Lung microvascular endothelial cell (primary cell): ENCODE measurements around the gene PIP5KL1. TPM values are rescaled to one million over a fixed set of nuclear protein-coding genes. Genes with fewer than 3 reads are reported as not detected.
A peak's percentile ranks its signal among the peaks of the same experiment; 100 is the strongest.

ENCODE experiments used
- DNase-seq, 2 donors: peaks; one replicate each; pipeline versions ENCODE4 v3.0.0 to v3.0.0-alpha.2; 2010; ENCODE audit warnings: low read depth in 2 of 2
- total RNA-seq: library from RNA; depleted of rRNA; stranded (reverse); fragments of >200 nt; gene quantifications from 2 replicates; pipeline ENCODE4 v1.2.1, GENCODE V29; 2014

The PIP5KL1 gene, protein sequence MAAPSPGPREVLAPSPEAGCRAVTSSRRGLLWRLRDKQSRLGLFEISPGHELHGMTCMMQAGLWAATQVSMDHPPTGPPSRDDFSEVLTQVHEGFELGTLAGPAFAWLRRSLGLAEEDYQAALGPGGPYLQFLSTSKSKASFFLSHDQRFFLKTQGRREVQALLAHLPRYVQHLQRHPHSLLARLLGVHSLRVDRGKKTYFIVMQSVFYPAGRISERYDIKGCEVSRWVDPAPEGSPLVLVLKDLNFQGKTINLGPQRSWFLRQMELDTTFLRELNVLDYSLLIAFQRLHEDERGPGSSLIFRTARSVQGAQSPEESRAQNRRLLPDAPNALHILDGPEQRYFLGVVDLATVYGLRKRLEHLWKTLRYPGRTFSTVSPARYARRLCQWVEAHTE
- total RNA-seq, result 0.44 and 0.60 TPM in 2 replicates

DNA sequence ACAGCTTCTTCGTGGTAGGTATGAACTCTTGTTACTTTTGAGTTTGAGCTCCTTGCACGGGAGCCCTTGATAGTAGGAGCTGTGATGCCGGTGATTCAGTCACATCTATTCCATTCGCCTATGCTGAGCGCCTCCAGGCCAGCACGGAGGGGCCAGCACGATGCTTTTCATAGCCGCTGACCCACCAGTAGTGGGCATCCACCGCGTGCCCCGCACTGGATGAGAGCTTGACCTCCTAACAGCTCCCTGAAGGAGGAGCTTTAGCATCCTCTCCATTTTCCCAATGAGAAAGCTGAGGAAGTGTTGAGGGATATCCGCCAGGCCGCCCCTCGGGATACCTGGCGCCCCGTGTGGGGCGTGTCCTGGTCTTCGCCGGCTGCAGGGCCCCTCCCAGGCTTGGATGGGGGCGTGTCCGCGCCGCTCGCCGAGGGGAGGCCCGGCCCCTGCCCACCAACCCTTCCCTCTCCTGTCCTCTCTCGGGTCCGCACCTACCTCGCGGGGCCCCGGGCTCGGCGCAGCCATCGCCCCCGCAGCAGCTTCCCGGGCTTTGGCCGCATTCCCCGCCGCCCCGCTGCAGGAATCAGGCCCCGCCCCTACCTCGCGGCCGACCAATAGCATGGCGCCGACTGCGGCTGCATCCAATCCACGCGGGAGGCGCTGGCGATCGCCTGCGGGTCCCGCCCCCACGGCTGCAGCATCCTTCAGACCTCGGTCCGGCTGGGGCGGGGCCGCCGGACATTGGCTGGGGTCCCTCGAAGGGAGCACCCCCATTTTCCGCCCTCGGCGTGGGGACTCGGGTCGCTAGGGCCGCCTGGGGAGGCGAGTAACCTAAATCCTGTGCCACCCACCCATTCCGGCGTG is at the start of gene PIP5KL1:
Gene PIP5KL1 (minus strand): TSS at position 547 of the 861 bp plus-strand sequence. CDS start 25 bp downstream, at position 522.
- peak; percentile 84 to 86 for DNase-seq

- peak; percentile 30 to 39 for DNase-seq
These were observed 49.6 kb upstream of the PIP5KL1 start for GRCh38 chr9:127980060-127980705.

DNA sequence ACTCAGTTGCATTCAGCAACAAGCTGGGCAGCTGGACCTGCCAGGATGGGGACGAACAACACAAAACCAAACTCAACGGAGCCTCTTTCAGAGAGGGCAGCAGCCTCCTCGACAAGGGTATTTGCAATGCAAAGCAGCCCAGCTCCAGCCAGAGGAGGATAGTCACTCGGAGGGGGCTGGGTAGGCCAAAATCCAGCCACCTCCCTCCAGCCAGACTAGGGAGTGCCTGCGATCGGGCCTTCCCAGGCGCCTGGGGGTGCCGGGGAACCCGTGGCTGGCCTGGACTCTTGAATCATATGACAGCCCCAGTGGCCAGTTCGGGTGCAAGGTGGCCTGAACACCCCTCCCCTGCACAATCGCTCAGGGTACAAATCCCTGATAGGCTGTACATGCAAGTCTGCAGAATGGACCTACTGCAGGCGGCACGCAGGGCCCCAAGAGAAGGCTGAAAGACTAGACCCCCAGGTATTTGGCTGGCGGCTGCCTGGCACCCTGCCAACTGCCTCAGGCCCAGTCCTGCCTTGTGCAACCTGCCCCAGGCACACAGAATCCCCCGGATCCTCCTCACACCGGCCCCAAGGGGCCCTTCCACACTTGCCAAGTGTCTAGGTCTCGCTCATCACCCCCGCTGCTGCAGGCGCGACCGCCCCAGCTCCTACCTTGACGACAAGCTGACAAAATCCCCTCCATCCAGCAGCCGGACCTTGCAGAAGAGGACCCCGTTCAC is 48.9 kb upstream of the PIP5KL1 start:
- DNase-seq, result peak; percentile 25 to 57

DNA sequence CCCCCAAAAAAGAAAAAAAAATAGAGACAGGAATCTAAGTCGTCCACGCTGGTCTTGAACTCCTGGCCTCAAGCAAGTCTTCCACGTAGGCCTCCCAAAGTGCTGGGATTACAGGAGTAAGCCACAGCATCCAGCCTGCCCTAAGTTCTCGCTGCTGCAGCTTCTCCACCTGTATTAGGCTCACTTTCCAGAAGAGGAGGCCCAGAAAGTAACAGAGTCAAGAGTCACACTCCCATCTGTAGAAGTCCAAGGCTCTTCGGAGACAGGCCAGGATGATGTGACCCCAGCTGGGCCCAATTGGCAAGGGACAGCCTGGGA is 48.4 kb upstream of the PIP5KL1 start:
- DNase-seq, result peak in 1 of 2 donors; percentile 13

GRCh38 chr9:127977884-127978647 is 47.5 kb upstream of the PIP5KL1 start:
- DNase-seq, result peak in 1 of 2 donors; percentile 36

- no peak for DNase-seq
These were observed 46.7 kb upstream of the PIP5KL1 start for GRCh38 chr9:127977009-127977883.

- DNase-seq, result no peak
These were observed 45.9 kb upstream of the PIP5KL1 start for GRCh38 chr9:127976498-127976897.

DNA sequence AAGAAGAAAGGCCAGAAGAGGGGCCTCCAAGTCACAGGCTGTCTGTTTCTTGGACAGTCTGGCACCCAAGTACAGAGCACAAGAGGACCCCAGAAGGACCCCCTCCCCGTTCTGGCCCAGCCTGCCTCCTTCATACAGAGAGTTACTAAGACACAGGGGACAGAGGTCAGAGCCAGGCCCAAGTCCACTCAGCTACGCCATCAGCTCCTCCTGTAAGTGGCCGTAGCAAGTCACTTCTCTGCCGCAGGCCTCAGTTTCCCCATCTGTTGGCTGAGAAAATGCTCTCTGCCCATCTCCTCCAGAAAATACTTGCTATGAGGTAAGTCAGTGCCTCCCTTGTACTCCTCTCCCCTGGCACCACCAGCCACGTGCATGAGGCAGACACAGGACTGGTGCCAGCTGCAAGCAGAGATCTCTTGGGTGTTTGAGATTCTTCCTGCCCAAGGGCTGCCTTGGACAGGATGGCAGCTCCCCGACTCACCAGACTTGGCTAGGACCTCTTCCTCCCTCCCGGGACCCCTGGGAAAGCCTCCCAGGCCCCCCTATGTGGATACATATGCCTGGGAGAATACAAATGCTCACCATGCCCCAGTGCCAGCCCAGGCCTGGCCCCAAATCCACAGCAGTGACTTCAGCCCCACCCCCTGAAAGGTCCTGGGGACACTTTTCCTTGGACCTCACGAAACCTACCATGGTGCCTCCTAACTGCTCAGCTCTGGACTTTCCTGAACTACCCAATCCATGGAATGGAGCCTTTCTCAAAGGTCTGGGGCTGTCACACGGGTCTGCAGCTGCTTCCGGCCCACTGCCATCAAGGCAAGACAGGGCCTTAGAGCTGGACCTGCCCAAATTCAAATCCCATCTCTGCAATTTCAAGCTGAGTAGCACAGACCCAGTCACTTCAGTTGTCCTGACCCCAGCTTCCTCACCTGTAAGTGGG is 45.1 kb upstream of the PIP5KL1 start:
- DNase-seq, result no peak

- no peak for DNase-seq
These were observed 44.2 kb upstream of the PIP5KL1 start for GRCh38 chr9:127974769-127975261.

DNA sequence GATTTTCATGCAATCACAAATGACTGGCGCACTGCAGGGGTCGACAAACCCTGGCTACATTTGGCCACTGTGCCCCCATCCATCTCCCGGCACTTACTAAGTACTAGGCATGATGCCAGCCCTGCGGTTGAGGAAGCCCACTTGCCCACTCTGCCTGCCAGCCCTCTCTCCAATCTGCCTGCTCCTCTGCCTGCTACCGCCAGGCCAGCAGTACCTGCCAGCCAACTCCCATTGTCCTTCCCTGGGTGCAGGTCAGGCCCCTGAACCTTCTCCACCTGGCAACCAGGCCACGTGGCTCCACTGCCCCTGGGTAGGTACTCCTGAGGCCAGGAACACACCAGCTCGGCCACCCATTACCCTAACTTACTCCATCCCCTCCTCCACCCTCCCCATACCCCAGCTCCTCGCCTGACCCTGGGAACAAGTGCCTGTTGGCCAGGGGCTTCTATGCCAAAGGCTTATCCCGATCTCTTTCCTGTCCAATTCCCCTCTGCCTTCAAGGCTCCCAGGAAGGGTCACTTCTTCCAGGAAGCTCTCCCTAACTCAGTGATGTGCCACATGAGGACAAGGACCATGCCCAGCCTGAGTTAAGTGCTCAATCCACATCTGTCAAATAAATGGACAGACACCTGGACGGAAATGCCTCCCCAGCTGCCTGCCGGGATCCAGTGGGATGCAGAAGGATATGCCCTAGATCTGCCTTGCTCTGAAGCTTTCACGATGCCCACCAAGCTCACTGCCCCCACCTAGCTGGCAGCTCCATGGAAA is 43.6 kb upstream of the PIP5KL1 start:
- DNase-seq, result no peak

- no peak for DNase-seq
These were observed 42.8 kb upstream of the PIP5KL1 start for GRCh38 chr9:127973169-127974000.

DNA sequence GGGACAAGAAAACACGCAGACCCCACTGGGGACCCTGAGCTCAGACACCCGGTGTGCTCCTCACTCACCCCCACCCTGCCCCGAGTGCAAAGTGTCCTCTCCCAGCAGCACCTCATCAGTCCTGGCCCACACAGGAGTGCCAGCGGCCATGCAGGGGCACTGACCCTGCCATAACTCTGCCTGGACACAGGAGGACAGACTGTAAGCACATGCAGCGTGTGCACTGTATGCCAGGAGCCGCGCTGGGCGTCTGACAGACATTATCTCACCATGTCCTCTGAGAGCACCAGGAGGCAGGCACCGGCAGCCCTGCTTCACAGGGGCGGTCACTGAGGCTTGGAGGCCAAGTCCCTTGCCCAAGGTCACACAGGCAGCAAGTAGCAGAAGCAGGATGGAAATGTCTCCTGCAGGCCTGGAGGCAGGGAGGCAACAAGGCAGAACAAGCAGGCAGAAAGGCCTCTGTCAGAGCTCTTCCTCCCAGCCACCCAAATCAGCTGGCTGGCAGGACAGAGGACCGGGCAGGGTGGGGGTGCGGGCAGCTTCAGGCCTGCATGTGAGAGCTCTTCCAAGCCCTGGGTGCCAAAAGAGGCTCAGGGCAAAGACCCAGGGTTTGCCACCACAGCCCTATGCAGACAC is 41.8 kb upstream of the PIP5KL1 start:
- DNase-seq, result no peak

DNA sequence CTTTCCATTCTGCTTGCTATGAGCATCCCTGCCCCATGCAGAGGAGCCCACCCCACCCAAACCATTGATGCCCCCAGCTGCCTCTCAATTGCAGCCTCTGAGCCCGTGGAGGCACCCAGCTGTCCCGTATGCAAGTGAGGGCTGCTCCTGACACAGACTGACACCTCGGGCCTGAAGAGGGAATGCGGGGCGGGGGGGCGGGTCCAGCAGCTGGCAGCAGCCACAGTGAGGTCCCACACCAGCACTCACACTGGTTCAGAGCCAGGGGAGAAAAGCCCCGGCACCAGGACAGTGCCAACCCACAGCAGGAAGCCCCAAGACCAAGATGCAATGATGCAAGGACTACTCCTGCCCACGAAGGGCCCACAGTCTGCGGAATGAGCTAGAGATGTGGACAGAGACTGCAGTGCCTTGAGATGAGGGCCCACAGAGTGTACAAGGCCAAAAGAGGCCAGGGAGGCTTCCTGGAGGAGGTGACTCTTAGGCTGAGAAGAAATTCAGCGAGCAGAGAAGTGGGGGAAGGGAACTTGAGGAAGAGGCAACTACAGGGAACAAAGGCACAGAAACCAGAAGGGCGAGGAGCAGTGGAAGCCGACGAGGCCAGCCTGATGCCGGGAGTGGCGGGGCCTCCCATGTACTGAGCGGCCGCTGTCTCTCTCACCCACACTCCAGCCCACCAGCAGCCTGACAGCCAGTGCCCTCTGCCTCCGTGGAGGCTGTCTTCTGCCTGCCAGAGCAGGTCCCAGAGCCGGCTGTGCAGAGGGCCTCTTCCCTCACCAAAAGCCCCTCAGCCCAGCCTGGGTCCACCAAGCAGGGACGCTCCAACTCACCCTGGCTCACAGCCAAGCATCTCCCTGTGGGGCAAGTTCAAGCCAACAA is 41.0 kb upstream of the PIP5KL1 start:
- DNase-seq, result no peak

GRCh38 chr9:127970401-127971313 is 40.1 kb upstream of the PIP5KL1 start:
- no peak for DNase-seq
